Activated CD4-positive, alpha-beta T cell treated with anti-CD3 and anti-CD28 coated beads, Interleukin-2, Interleukin-6, amounts not matched to agents 100 ng/mL and 50 ng/mL, durations not matched to agents 16 hours and 8 hours (primary cell): ENCODE results near the gene PRKN.

Experiments used
- DNase-seq: peaks from one replicate; pipeline ENCODE4 v3.0.0-alpha.2; 2020

Gene PRKN

GRCh38 chr6:162528538-162528937 is 199.0 kb downstream of the PRKN start:
- DNase-seq: no peak

- no peak for DNase-seq
Observed at GRCh38 chr6:162526960-162527359, 200.6 kb downstream of the PRKN start.

DNA sequence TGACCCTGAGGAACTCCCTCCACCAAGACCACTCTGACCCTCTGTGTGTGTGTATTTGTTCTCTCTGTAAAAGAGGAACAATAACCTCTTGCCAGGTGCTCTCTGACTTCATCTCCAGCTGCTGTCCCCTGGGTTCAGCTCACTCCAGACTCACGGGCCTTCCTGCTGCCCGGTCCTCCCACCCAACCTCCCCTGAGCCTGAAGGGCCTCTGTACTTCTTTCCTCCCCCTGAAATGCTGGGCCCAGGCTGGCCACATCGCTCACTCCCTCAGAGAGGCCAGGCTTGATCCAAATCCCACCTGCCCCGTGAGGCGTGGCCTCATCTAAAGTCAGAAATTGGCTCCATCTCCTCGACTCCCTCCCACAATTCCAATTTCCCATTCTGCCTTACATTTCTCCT is 202.4 kb downstream of the PRKN start:
- no peak for DNase-seq

GRCh38 chr6:162512744-162513143 is 214.8 kb downstream of the PRKN start:
- no peak for DNase-seq

- no peak for DNase-seq
Observed at GRCh38 chr6:162497389-162497788, 230.2 kb downstream of the PRKN start.

DNA sequence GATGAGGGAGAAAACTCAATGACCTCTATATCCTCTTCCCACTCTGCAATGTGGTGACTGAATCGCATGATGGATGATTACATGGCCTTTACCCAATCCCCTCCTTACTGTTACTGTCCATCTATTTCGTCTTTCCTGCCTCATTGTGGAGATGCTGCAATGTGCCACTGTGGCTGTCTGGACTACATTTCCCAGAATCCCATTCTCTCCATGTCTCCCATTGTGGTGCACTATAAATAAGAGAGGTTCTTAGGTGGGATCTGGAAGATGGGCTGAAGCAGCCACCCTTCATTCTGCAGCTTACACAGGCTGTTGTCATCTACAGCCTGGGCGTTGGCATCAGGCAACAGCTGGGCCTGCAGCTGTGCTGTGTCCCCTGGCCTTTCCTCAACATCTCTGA is 233.6 kb downstream of the PRKN start:
- DNase-seq: no peak

GRCh38 chr6:162491637-162492036 is 235.9 kb downstream of the PRKN start:
- DNase-seq: no peak

- DNase-seq: no peak
Observed at GRCh38 chr6:162489101-162489976, 238.2 kb downstream of the PRKN start.

DNA sequence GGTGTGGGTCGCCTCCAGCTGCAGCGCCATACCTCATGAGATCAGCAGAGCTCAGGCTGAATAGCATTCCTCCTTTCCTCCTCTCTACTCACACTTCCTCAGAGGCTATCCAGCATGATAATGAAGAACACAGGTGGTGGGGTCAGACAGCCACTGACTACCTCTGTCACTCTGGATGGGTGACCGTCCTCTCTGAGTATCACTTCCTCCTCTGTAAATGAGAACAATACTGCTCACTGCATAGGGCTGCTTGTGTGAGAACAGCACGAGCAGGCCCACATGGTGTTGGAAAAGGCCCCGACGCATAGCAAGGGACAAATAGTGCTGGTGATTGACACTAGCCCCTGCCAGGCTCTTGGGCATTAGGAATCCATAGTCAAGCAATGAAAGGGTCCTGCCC is 239.1 kb downstream of the PRKN start:
- DNase-seq: no peak

GRCh38 chr6:162485464-162485863 is 242.1 kb downstream of the PRKN start:
- no peak for DNase-seq

GRCh38 chr6:162481938-162482337 is 245.6 kb downstream of the PRKN start:
- DNase-seq: no peak

DNA sequence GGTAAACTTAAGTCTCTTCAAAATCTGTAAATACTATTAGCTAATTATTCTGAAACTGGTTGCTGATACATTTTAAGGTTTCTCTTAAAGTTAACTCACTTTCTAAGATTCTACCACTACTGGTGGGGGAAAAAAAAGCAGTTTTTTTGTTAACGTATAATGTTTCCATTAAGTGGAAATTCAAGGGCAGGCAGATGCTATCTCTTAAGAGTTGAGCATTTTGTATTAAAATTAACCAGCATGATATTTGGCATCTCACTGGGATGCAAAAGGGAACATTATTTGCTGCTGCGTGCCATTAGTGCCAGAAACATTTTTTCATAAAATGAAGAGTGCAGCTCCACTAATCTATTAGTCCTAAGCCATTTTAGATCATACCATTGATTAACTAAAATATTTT is 246.2 kb downstream of the PRKN start:
- no peak for DNase-seq

DNA sequence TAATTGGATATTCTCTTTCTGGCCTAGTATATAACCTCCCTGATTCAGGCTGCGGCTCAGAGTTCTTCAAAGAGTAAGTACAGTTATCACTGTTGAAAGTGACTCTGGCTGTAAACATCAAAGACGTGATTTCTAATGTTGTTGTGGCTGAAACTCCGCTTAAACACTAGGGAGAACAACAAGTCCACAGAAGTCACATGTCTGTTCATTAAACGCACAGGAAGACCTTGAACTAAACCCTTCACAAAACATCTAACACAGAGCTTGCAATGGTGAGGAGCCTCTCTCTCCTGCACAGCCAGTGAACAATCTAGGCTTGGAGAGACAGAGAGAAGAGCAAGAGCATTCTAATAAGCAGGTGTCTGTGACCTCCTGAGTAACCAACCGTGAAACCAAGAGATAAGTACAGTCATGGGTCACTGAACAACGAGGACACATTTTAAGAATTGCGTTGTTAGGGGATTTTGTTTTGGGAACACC is 249.3 kb downstream of the PRKN start:
- DNase-seq: no peak

- DNase-seq: no peak
Observed at GRCh38 chr6:162474722-162475121, 252.8 kb downstream of the PRKN start.

DNA sequence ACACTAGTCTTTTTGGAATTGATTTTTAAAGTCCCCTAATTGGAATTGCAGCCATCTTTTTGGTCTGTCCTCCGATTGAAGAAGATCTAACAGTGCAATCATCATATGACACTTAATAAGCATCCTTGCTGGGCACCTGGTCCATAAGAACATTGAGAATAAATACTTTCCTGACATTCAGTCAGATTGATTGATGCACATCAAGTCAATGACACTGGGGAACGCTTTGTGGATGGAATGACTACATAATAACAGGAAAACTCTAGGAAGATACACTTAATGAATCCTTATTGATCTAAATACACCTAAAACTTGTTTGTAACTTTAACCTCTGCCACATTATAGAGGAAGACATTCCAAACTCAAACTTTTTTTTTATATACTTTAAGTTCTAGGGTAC is 255.7 kb downstream of the PRKN start:
- no peak for DNase-seq

GRCh38 chr6:162468326-162468725 is 259.2 kb downstream of the PRKN start:
- no peak for DNase-seq

DNA sequence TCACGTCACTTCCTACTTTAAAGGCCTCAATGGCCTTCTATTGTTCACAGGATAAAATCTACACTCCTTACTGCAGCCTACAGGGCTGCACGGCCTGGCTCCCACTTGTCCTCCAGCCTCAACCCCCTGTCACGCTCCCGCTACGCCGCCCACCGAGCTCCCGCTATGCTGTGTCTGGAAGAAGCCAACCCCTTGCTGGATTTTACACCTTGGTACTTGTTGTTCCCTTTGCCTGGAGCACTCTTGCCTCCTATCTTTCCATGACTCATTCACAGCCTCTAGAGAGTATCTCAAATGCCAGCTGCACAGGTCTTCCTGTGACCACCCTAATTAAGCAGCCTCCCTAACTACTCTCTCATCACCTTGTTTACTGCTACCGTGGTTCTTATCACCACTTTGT is 259.9 kb downstream of the PRKN start:
- no peak for DNase-seq

DNA sequence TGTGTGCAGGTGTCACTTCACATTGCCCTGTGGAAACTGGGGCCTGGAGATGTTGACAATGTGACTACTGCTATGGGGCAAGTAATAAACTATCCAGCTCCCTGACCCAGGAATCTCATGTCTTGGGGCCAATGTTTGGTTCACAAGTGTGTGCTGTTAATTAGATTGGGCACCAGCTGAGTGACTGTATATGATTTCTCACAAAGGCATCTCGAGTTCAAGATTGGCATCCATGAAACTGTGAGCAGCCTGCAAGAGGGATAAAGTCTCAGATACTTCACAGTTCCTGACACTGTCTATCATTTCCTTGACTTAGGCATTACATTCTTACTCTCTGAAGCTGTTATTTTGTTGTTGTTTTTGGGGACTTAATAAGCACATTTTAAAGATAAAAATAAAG is 264.0 kb downstream of the PRKN start:
- DNase-seq: no peak

DNA sequence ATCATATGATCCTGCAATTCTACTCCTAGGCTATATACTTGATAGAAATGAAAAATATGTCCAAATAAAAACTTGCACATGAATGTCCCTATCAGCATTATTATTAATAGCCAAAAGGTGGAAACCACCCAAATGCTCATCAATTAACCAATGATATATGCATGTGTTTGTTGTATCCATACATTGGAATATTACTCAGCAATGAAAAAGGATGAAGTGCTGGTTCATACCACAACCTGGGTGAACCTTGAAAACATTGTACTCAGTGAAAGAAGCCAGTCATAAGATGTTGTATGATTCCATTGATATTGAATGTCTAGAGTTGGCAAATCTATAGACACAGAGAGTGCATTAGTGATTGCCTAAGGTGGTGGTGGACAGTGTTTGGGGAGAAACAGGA is 267.6 kb downstream of the PRKN start:
- DNase-seq: no peak

DNA sequence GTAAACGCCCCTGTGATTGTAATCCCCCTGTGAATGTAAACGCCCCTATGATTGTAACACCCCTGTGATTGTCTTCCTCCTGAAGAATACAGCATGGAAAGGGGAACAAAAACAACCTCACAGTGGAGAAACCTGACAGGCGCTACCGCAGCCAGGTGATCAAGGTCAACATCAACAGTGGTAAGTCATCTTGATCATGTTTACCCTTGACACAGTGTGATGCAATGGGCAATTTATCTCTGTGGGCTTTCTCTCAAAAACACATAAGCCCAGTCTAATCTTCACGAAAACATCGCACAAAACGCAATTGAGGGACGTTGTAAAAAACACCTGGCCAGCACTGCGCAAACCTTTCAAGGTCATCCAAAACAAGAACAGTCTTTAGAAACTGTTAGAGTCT is 277.2 kb downstream of the PRKN start:
- no peak for DNase-seq

DNA sequence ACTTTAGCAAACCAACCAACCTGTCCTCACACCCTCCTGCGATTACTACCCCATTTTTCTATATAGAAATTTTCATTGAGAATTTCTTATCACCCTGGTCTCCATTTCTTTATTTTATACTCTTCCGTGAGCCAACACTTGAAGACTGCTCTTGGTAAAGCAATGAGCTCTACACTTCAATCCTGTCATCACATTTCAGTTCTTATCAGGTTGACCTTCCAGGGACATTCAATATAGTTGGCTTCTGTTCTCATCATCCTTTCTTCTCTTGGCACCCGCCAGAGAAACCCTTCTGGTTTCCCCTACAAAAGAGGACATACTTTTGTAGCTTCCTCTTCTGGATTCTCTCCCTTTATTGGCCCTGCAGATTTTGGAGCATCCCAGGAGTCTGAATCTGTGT is 279.3 kb downstream of the PRKN start:
- DNase-seq: no peak

DNA sequence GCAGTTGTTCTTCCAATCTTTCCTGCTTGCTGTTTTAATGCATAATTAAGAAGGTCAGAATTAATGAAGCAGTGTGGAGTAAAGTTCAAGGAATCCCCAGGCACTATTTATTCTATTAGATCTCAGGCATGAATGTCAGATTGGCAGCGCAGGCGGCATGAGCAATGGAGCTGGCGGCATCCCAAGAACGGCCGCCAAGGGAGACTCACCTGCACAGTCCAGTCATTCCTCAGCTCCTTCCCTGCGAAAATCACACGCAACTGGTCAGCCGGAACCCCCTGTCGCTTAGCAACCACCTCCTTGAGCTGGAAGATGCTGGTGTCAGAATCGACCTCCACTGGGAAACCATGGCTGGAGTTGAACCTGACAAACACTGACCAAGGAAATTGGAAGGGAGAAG is 284.5 kb downstream of the PRKN start:
- DNase-seq: no peak

DNA sequence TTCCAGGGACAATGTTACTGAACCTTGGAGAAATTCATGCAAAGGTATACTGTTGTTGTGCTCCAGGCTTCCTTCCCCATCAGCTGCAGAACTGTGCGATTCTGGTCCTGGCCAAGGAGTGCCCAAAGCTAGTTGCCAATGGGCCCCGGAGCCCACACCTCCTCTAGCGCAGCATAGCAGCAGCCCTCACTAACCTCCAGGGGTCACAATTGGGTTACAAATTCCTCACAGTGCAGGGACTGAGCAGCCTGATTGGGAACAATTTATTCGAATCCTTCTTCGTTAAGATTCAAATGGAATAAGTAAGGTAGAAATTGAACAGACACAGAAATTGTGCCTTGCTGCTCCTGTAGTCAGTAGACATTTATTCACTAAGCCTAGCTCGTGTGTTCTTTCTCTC is 284.9 kb downstream of the PRKN start:
- DNase-seq: no peak

DNA sequence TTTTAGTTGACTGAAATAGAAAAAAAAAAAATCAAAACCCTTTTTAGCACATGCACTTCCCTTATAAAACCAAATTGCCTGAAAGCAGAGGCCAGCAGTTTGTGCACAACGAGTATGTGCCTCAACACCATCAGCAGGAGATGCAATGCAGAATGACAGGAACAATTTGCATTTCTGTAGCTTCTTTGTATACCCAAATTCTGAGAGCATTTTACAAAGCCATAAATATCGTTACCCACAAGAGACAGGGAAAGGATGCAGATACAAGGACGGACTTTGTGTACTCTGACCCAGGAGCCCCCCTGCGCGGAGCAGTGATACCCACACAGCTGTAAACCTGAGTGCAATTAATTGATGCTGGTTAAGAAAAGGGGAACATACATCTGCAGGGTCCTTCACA is 285.6 kb downstream of the PRKN start:
- DNase-seq: no peak

DNA sequence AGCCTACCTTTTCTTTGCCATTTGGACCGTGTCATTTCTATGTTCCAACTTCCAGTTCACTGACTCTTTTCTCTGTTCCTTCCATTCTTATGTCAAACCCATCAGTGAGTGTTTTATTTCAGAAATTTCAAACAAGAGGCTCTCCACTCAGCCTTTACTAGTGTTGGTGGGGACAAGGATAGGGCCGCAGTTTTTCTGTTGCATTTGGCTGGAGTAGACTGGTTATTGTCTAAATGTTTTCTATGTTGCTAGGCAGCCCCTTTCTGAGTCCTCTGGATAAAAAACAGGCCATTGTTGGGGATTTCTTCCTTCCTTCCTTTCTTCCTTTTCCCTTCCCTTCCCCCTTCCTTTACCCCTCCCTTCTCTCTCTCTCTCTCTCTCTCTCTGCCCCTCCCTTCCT is 288.6 kb downstream of the PRKN start:
- no peak for DNase-seq
